Kidney epithelial cell (primary cell): ENCODE measurements around the gene NUAK1. TPM values are rescaled to one million over a fixed set of nuclear protein-coding genes. Genes with fewer than 3 reads are reported as not detected.

Experiments used
- DNase-seq: peaks from one replicate; pipeline ENCODE4 v3.0.0-alpha.2; 2010; ENCODE audit warnings: low read depth
- H3K27me3 ChIP-seq: 2 replicates; pipeline ENCODE4 v1.6.0; 2011; ENCODE audit warnings: low read length; ENCODE audit not compliant: control insufficient read depth, insufficient read depth
- H3K36me3 ChIP-seq: 2 replicates; pipeline ENCODE4 v1.5.1; 2011; ENCODE audit warnings: low read length; ENCODE audit not compliant: control insufficient read depth, insufficient read depth
- H3K4me3 ChIP-seq: 2 replicates; pipeline ENCODE4 v1.5.1; 2011; ENCODE audit warnings: low read depth, mild to moderate bottlenecking, control low read depth, low read length
- CTCF ChIP-seq: IDR thresholded peaks from 2 replicates; pipeline ENCODE4 v1.5.1; 2011; ENCODE audit warnings: mild to moderate bottlenecking, moderate library complexity, low read length, control low read depth, inconsistent platforms; ENCODE audit not compliant: insufficient read depth, poor library complexity, severe bottlenecking
- total RNA-seq: library from RNA; depleted of rRNA; stranded (reverse); fragments of >200 nt; gene quantifications from 2 replicates; pipeline ENCODE4 v1.2.3, GENCODE V29; 2015

The NUAK1 gene
- total RNA-seq, 1 donor from 2014 or later: 38.2 TPM

- no peak overlapping the region for H3K4me3 ChIP-seq
- TF ChIP-seq CTCF: no peak
- no peaks in the 10 kb centered on the region for H3K27me3 ChIP-seq
- H3K36me3 ChIP-seq: no peaks in the 10 kb centered on the region
- DNase-seq: no peak
Measured at GRCh38 chr12:106096376-106096775, 42.4 kb downstream of the NUAK1 start.

- H3K36me3 ChIP-seq: no peaks in the 10 kb centered on the region
- no peak overlapping the region for H3K4me3 ChIP-seq
- no peaks in the 10 kb centered on the region for H3K27me3 ChIP-seq
- TF ChIP-seq CTCF: no peak
- no peak for DNase-seq
Measured at GRCh38 chr12:106094304-106094703, 44.5 kb downstream of the NUAK1 start.

- DNase-seq: no peak
- TF ChIP-seq CTCF: no peak
- no peaks in the 10 kb centered on the region for H3K27me3 ChIP-seq
- no peak overlapping the region for H3K4me3 ChIP-seq
- H3K36me3 ChIP-seq: no peaks in the 10 kb centered on the region
Measured at GRCh38 chr12:106093246-106093645, 45.5 kb downstream of the NUAK1 start.

- Histone ChIP-seq H3K4me3 (no peak overlapping the region), H3K36me3 (no peaks in the 10 kb centered on the region), H3K27me3 (no peaks in the 10 kb centered on the region)
- DNase-seq: no peak
- TF ChIP-seq CTCF: no peak
Measured at GRCh38 chr12:106091446-106091820, 47.3 kb downstream of the NUAK1 start.

- Histone ChIP-seq H3K4me3 (no peak overlapping the region), H3K36me3 (no peaks in the 10 kb centered on the region), H3K27me3 (no peaks in the 10 kb centered on the region)
- no peak for DNase-seq
- no peak for TF ChIP-seq CTCF
Measured at GRCh38 chr12:106090591-106091445, 47.9 kb downstream of the NUAK1 start.

GRCh38 chr12:106089935-106090334 lies 48.8 kb downstream of the NUAK1 start:
- Histone ChIP-seq H3K4me3 (no peak overlapping the region), H3K27me3 (no peaks in the 10 kb centered on the region), H3K36me3 (no peaks in the 10 kb centered on the region)
- no peak for TF ChIP-seq CTCF
- no peak for DNase-seq
